Activated CD4-positive, alpha-beta T cell treated with anti-CD3 and anti-CD28 coated beads for 36 hours (primary cell): ENCODE measurements around the gene TOR1AIP2. TPM values are rescaled to one million over a fixed set of nuclear protein-coding genes. Genes with fewer than 3 reads are reported as not detected.

Experiments used
- total RNA-seq, 2 experiments: library from RNA; stranded (reverse); gene quantifications; one replicate each; pipeline ENCODE4 v1.2.3, GENCODE V29; 2021

The TOR1AIP2 gene
- total RNA-seq, 2 experiments from 2014 or later = 47.7 to 49.4 TPM

Other genes starting within 250 kb of the TOR1AIP2 start
- gene FAM163A, start 134.5 kb downstream of the TOR1AIP2 start, total RNA-seq = not detected
- gene TOR1AIP1, start 4.5 kb upstream of the TOR1AIP2 start, total RNA-seq = 10 to 100 TPM; 50.1 to 71.6 TPM
- 10 to 100 TPM; 38.2 to 42.1 TPM for gene CEP350, start 77.0 kb upstream of the TOR1AIP2 start, total RNA-seq